Activated naive CD4-positive, alpha-beta T cell treated with anti-CD3 and anti-CD28 coated beads for 36 hours (primary cell): ENCODE data around the gene EIF2B2. TPM values are rescaled to one million over a fixed set of nuclear protein-coding genes. Genes with fewer than 3 reads are reported as not detected.
A peak's percentile ranks its signal among the peaks of the same experiment; 100 is the strongest.

ENCODE experiments used
- CTCF ChIA-PET: fragments of 350-600 bp; sonication (Branson Sonifier 250); formaldehyde crosslinking; loops from one replicate; lab custom pipeline; 2021; ENCODE audit warnings: antibody characterized with exemption; lab: Charles Lee
- DNase-seq: peaks from one replicate; pipeline ENCODE4 v3.0.0-alpha.2; 2020
- H3K27ac Mint-ChIP-seq: one replicate; pipeline ENCODE4 v1.8.0; 2021; ENCODE audit warnings: mild to moderate bottlenecking, mixed read lengths
- H3K27me3 Mint-ChIP-seq: one replicate; pipeline ENCODE4 v1.8.0; 2021; ENCODE audit warnings: low read depth, mixed read lengths
- H3K36me3 Mint-ChIP-seq: one replicate; pipeline ENCODE4 v1.8.0; 2021; ENCODE audit warnings: low read depth, mixed read lengths
- H3K4me1 Mint-ChIP-seq: one replicate; pipeline ENCODE4 v1.8.0; 2021; ENCODE audit warnings: low read depth, mixed read lengths
- H3K4me3 Mint-ChIP-seq: one replicate; pipeline ENCODE4 v1.8.0; 2021; ENCODE audit warnings: mild to moderate bottlenecking, moderate library complexity, mixed read lengths
- H3K9me3 Mint-ChIP-seq: one replicate; pipeline ENCODE4 v1.8.0; 2021; ENCODE audit warnings: mixed read lengths
- intact Hi-C: fragments of 100-400 bp; cut with micrococcal nuclease; formaldehyde crosslinking; loops from one replicate; pipeline ENCODE4 v1.15.1; 2023
- total RNA-seq, 2 experiments: library from RNA; stranded (reverse); gene quantifications; one replicate each; pipeline ENCODE4 v1.2.3, GENCODE V29; 2021

Gene EIF2B2
- 10 to 100 TPM; 64.8 to 65.4 TPM for total RNA-seq

- Mint-ChIP-seq H3K4me3 (peak within 1 kb of the TSS; percentile 99), H3K27ac (peak within 1 kb of the TSS; percentile 89), H3K27me3 (no peaks in the 10 kb centered on the region), H3K4me1 (peaks cover 31% of the 10 kb centered on the region), H3K9me3 (peaks cover 4% of the 10 kb centered on the region), H3K36me3 (peaks cover 27% of the 10 kb centered on the region)
- intact Hi-C loops = loop anchor here (1.0 to 2.0 kb wide), 9 partner anchors 56 to 659 kb away; partner anchors contain the start of genes ACYP1, DLST, NEK9 and TMED10
- peak; percentile 99 for DNase-seq
- CTCF ChIA-PET = interaction anchor here (0.6 to 2.8 kb wide), 4 partner anchors 12 to 142 kb away, joined by 3 to 12 read pairs (median 10); no protein-coding TSS in a partner anchor
These were observed at the start of gene EIF2B2 for GRCh38 chr14:75002392-75003249. Gene EIF2B2 (plus strand): TSS chr14:75002921. CDS start chr14:75002991, 70 bp downstream.

- Mint-ChIP-seq H3K9me3 (no peaks in the 10 kb centered on the region), H3K27me3 (peaks cover 13% of the 10 kb centered on the region), H3K4me3 (no peak overlapping the region), H3K36me3 (no peaks in the 10 kb centered on the region), H3K4me1 (no peaks in the 10 kb centered on the region), H3K27ac (no peak overlapping the region)
- intact Hi-C loops = no loop called here
- CTCF ChIA-PET = interaction anchor here (0.8 to 0.9 kb wide), 3 partner anchors 12 to 135 kb away, joined by 3 read pairs; no protein-coding TSS in a partner anchor
- DNase-seq = no peak
These were observed 49.0 kb upstream of the EIF2B2 start for GRCh38 chr14:74953686-74954085.

GRCh38 chr14:74954232-74954946 lies 48.3 kb upstream of the EIF2B2 start:
- Mint-ChIP-seq H3K27ac (no peak overlapping the region), H3K9me3 (no peaks in the 10 kb centered on the region), H3K27me3 (peaks cover 13% of the 10 kb centered on the region), H3K4me3 (peak overlapping the region; percentile 34), H3K4me1 (no peaks in the 10 kb centered on the region), H3K36me3 (no peaks in the 10 kb centered on the region)
- intact Hi-C loops = no loop called here
- CTCF ChIA-PET = interaction anchor here (0.8 to 1.1 kb wide), 4 partner anchors 9 to 68 kb away, joined by 3 to 6 read pairs (median 3); no protein-coding TSS in a partner anchor
- DNase-seq = no peak

- intact Hi-C loops = no loop called here
- CTCF ChIA-PET = interaction anchor here (0.9 to 1.1 kb wide), 2 partner anchors 9 to 11 kb away, joined by 3 to 6 read pairs; no protein-coding TSS in a partner anchor
- Mint-ChIP-seq H3K36me3 (no peaks in the 10 kb centered on the region), H3K27ac (no peak overlapping the region), H3K9me3 (no peaks in the 10 kb centered on the region), H3K4me1 (no peaks in the 10 kb centered on the region), H3K27me3 (peaks cover 13% of the 10 kb centered on the region), H3K4me3 (no peak overlapping the region)
- no peak for DNase-seq
These were observed 47.8 kb upstream of the EIF2B2 start for GRCh38 chr14:74954947-74955228.

- H3K27ac Mint-ChIP-seq = no peak within 1 kb of the TSS
These were observed 47.3 kb upstream of the EIF2B2 start, which contains the start of gene PGF for GRCh38 chr14:74955229-74956026. Gene PGF (minus strand): TSS chr14:74955597. CDS start chr14:74955242, 355 bp downstream.

GRCh38 chr14:74956027-74956279 lies 46.8 kb upstream of the EIF2B2 start:
- Mint-ChIP-seq H3K27ac (no peak overlapping the region), H3K27me3 (peaks cover 13% of the 10 kb centered on the region), H3K9me3 (no peaks in the 10 kb centered on the region), H3K36me3 (no peaks in the 10 kb centered on the region), H3K4me3 (peak overlapping the region; percentile 41), H3K4me1 (no peaks in the 10 kb centered on the region)
- CTCF ChIA-PET = no interaction called here
- intact Hi-C loops = no loop called here
- DNase-seq = no peak

More at GRCh38 chr14:74955229-74956026, 47.3 kb upstream of the EIF2B2 start, which contains the start of gene PGF:
- H3K4me1 Mint-ChIP-seq = no peaks in the 10 kb centered on the region
- peak within 1 kb of the TSS; percentile 55 for H3K4me3 Mint-ChIP-seq
- CTCF ChIA-PET = interaction anchor here (0.9 to 1.1 kb wide), 2 partner anchors 10 to 11 kb away, joined by 3 to 6 read pairs; no protein-coding TSS in a partner anchor
- no peaks in the 10 kb centered on the region for H3K36me3 Mint-ChIP-seq
- DNase-seq = peak; percentile 24
- peaks cover 13% of the 10 kb centered on the region for H3K27me3 Mint-ChIP-seq
- intact Hi-C loops = no loop called here
- no peaks in the 10 kb centered on the region for H3K9me3 Mint-ChIP-seq

GRCh38 chr14:74956280-74957072 lies 46.2 kb upstream of the EIF2B2 start:
- no peak overlapping the region for H3K4me3 Mint-ChIP-seq
- CTCF ChIA-PET = interaction anchor here (0.8 to 1.4 kb wide), 2 partner anchors 14 to 132 kb away, joined by 3 to 4 read pairs; no protein-coding TSS in a partner anchor
- H3K27ac Mint-ChIP-seq = no peak overlapping the region
- peaks cover 10% of the 10 kb centered on the region for H3K27me3 Mint-ChIP-seq
- no peaks in the 10 kb centered on the region for H3K9me3 Mint-ChIP-seq
- DNase-seq = no peak
- no peaks in the 10 kb centered on the region for H3K4me1 Mint-ChIP-seq
- no peaks in the 10 kb centered on the region for H3K36me3 Mint-ChIP-seq
- intact Hi-C loops = no loop called here

GRCh38 chr14:74959596-74960180 lies 43.0 kb upstream of the EIF2B2 start:
- no peaks in the 10 kb centered on the region for H3K4me1 Mint-ChIP-seq
- CTCF ChIA-PET = interaction anchor here (0.6 to 1.5 kb wide), 4 partner anchors 11 to 126 kb away, joined by 3 to 5 read pairs (median 4); no protein-coding TSS in a partner anchor
- H3K9me3 Mint-ChIP-seq = no peaks in the 10 kb centered on the region
- no peak for DNase-seq
- no peaks in the 10 kb centered on the region for H3K36me3 Mint-ChIP-seq
- no peak overlapping the region for H3K27ac Mint-ChIP-seq
- peaks cover 6% of the 10 kb centered on the region for H3K27me3 Mint-ChIP-seq
- intact Hi-C loops = no loop called here
- no peak overlapping the region for H3K4me3 Mint-ChIP-seq

GRCh38 chr14:74960736-74961135 lies 42.0 kb upstream of the EIF2B2 start:
- H3K27me3 Mint-ChIP-seq = peaks cover 6% of the 10 kb centered on the region
- H3K27ac Mint-ChIP-seq = no peak overlapping the region
- CTCF ChIA-PET = interaction anchor here (1.3 to 2.5 kb wide), 2 partner anchors 12 to 20 kb away, joined by 5 to 7 read pairs; no protein-coding TSS in a partner anchor
- no peaks in the 10 kb centered on the region for H3K36me3 Mint-ChIP-seq
- DNase-seq = no peak
- intact Hi-C loops = no loop called here
- no peaks in the 10 kb centered on the region for H3K4me1 Mint-ChIP-seq
- no peaks in the 10 kb centered on the region for H3K9me3 Mint-ChIP-seq
- no peak overlapping the region for H3K4me3 Mint-ChIP-seq

GRCh38 chr14:74961238-74961911 lies 41.3 kb upstream of the EIF2B2 start:
- no peaks in the 10 kb centered on the region for H3K9me3 Mint-ChIP-seq
- no peaks in the 10 kb centered on the region for H3K4me1 Mint-ChIP-seq
- H3K4me3 Mint-ChIP-seq = no peak overlapping the region
- CTCF ChIA-PET = interaction anchor here (0.7 to 2.5 kb wide), 6 partner anchors 11 to 127 kb away, joined by 3 to 7 read pairs (median 4); no protein-coding TSS in a partner anchor
- intact Hi-C loops = no loop called here
- no peak overlapping the region for H3K27ac Mint-ChIP-seq
- H3K36me3 Mint-ChIP-seq = no peaks in the 10 kb centered on the region
- H3K27me3 Mint-ChIP-seq = peaks cover 5% of the 10 kb centered on the region
- no peak for DNase-seq
